ENCODE results near the gene GRK1.

Gene GRK1

GRCh38 chr13:113763961-113764792, 97.2 kb downstream of the GRK1 start:
- Histone ChIP-seq H3K4me1 (ENCODE audit: control insufficient read depth, low read depth, low read length) (peaks cover 7% of the 10 kb centered on the region), H3K27me3 (ENCODE audit: control insufficient read depth, insufficient read depth, low read length) (peaks cover 29% of the 10 kb centered on the region), H3K4me3 (ENCODE audit: low read length) (no peak overlapping the region), H3K27ac (ENCODE audit: low read length) (no peak overlapping the region), H3K36me3 (ENCODE audit: control insufficient read depth, low read depth, low read length) (no peaks in the 10 kb centered on the region), H3K9me3 (ENCODE audit: control insufficient read depth, low read depth, low read length) (no peaks in the 10 kb centered on the region), H3K9ac (ENCODE audit: low read length) (no peak overlapping the region)

- peaks cover 21% of the 10 kb centered on the region for H3K27me3 ChIP-seq (ENCODE audit: control insufficient read depth, insufficient read depth, low read length)
Observed at GRCh38 chr13:113764793-113765563, 98.0 kb downstream of the GRK1 start.

GRCh38 chr13:113765564-113765910, 98.5 kb downstream of the GRK1 start:
- no peaks in the 10 kb centered on the region for H3K36me3 ChIP-seq (ENCODE audit: control insufficient read depth, low read depth, low read length)
- peaks cover 4% of the 10 kb centered on the region for H3K4me1 ChIP-seq (ENCODE audit: control insufficient read depth, low read depth, low read length)
- H3K27me3 ChIP-seq (ENCODE audit: control insufficient read depth, insufficient read depth, low read length): peaks cover 15% of the 10 kb centered on the region
- no peaks in the 10 kb centered on the region for H3K9me3 ChIP-seq (ENCODE audit: control insufficient read depth, low read depth, low read length)
- H3K27ac ChIP-seq (ENCODE audit: low read length): no peak overlapping the region
- no peak overlapping the region for H3K9ac ChIP-seq (ENCODE audit: low read length)
- no peak overlapping the region for H3K4me3 ChIP-seq (ENCODE audit: low read length)

More at GRCh38 chr13:113764793-113765563, 98.0 kb downstream of the GRK1 start:
- Histone ChIP-seq H3K9ac (ENCODE audit: low read length) (no peak overlapping the region), H3K4me1 (ENCODE audit: control insufficient read depth, low read depth, low read length) (peaks cover 4% of the 10 kb centered on the region), H3K4me3 (ENCODE audit: low read length) (no peak overlapping the region), H3K36me3 (ENCODE audit: control insufficient read depth, low read depth, low read length) (no peaks in the 10 kb centered on the region), H3K27ac (ENCODE audit: low read length) (no peak overlapping the region), H3K9me3 (ENCODE audit: control insufficient read depth, low read depth, low read length) (no peaks in the 10 kb centered on the region)

- Histone ChIP-seq H3K9me3 (ENCODE audit: control insufficient read depth, low read depth, low read length) (no peaks in the 10 kb centered on the region), H3K27ac (ENCODE audit: low read length) (no peak overlapping the region), H3K4me3 (ENCODE audit: low read length) (no peak overlapping the region), H3K9ac (ENCODE audit: low read length) (no peak overlapping the region), H3K36me3 (ENCODE audit: control insufficient read depth, low read depth, low read length) (no peaks in the 10 kb centered on the region), H3K4me1 (ENCODE audit: control insufficient read depth, low read depth, low read length) (peaks cover 4% of the 10 kb centered on the region), H3K27me3 (ENCODE audit: control insufficient read depth, insufficient read depth, low read length) (peaks cover 8% of the 10 kb centered on the region)
Observed at GRCh38 chr13:113766035-113766800, 99.2 kb downstream of the GRK1 start.

- Histone ChIP-seq H3K9me3 (ENCODE audit: control insufficient read depth, low read depth, low read length) (no peaks in the 10 kb centered on the region), H3K9ac (ENCODE audit: low read length) (no peak overlapping the region), H3K36me3 (ENCODE audit: control insufficient read depth, low read depth, low read length) (no peaks in the 10 kb centered on the region), H3K4me3 (ENCODE audit: low read length) (no peak overlapping the region), H3K27me3 (ENCODE audit: control insufficient read depth, insufficient read depth, low read length) (no peaks in the 10 kb centered on the region), H3K27ac (ENCODE audit: low read length) (no peak overlapping the region), H3K4me1 (ENCODE audit: control insufficient read depth, low read depth, low read length) (peaks cover 4% of the 10 kb centered on the region)
Observed at GRCh38 chr13:113767366-113767765, 100.3 kb downstream of the GRK1 start.

- H3K4me3 ChIP-seq (ENCODE audit: low read length): no peak overlapping the region
- no peak overlapping the region for H3K9ac ChIP-seq (ENCODE audit: low read length)
- no peaks in the 10 kb centered on the region for H3K27me3 ChIP-seq (ENCODE audit: control insufficient read depth, insufficient read depth, low read length)
- no peak overlapping the region for H3K27ac ChIP-seq (ENCODE audit: low read length)
- H3K9me3 ChIP-seq (ENCODE audit: control insufficient read depth, low read depth, low read length): no peaks in the 10 kb centered on the region
- H3K4me1 ChIP-seq (ENCODE audit: control insufficient read depth, low read depth, low read length): peaks cover 4% of the 10 kb centered on the region
- no peaks in the 10 kb centered on the region for H3K36me3 ChIP-seq (ENCODE audit: control insufficient read depth, low read depth, low read length)
Observed at GRCh38 chr13:113768018-113768905, 101.2 kb downstream of the GRK1 start.

GRCh38 chr13:113769106-113769505, 102.1 kb downstream of the GRK1 start:
- Histone ChIP-seq H3K4me3 (ENCODE audit: low read length) (no peak overlapping the region), H3K27ac (ENCODE audit: low read length) (no peak overlapping the region), H3K4me1 (ENCODE audit: control insufficient read depth, low read depth, low read length) (peaks cover 4% of the 10 kb centered on the region)

GRCh38 chr13:113769881-113770280, 102.9 kb downstream of the GRK1 start:
- Histone ChIP-seq H3K9me3 (ENCODE audit: control insufficient read depth, low read depth, low read length) (no peaks in the 10 kb centered on the region), H3K9ac (ENCODE audit: low read length) (no peak overlapping the region), H3K4me1 (ENCODE audit: control insufficient read depth, low read depth, low read length) (peaks cover 4% of the 10 kb centered on the region), H3K36me3 (ENCODE audit: control insufficient read depth, low read depth, low read length) (no peaks in the 10 kb centered on the region), H3K4me3 (ENCODE audit: low read length) (no peak overlapping the region), H3K27me3 (ENCODE audit: control insufficient read depth, insufficient read depth, low read length) (no peaks in the 10 kb centered on the region), H3K27ac (ENCODE audit: low read length) (no peak overlapping the region)

More at GRCh38 chr13:113769106-113769505, 102.1 kb downstream of the GRK1 start:
- no peak overlapping the region for H3K9ac ChIP-seq (ENCODE audit: low read length)
- H3K36me3 ChIP-seq (ENCODE audit: control insufficient read depth, low read depth, low read length): no peaks in the 10 kb centered on the region
- H3K9me3 ChIP-seq (ENCODE audit: control insufficient read depth, low read depth, low read length): no peaks in the 10 kb centered on the region
- H3K27me3 ChIP-seq (ENCODE audit: control insufficient read depth, insufficient read depth, low read length): no peaks in the 10 kb centered on the region

- Histone ChIP-seq H3K4me3 (ENCODE audit: low read length) (no peak overlapping the region), H3K4me1 (ENCODE audit: control insufficient read depth, low read depth, low read length) (peaks cover 4% of the 10 kb centered on the region), H3K9me3 (ENCODE audit: control insufficient read depth, low read depth, low read length) (no peaks in the 10 kb centered on the region), H3K27me3 (ENCODE audit: control insufficient read depth, insufficient read depth, low read length) (no peaks in the 10 kb centered on the region), H3K9ac (ENCODE audit: low read length) (no peak overlapping the region), H3K36me3 (ENCODE audit: control insufficient read depth, low read depth, low read length) (no peaks in the 10 kb centered on the region), H3K27ac (ENCODE audit: low read length) (no peak overlapping the region)
Observed at GRCh38 chr13:113770441-113770840, 103.4 kb downstream of the GRK1 start.

GRCh38 chr13:113770937-113771336, 103.9 kb downstream of the GRK1 start:
- Histone ChIP-seq H3K4me3 (ENCODE audit: low read length) (no peak overlapping the region), H3K27me3 (ENCODE audit: control insufficient read depth, insufficient read depth, low read length) (no peaks in the 10 kb centered on the region), H3K4me1 (ENCODE audit: control insufficient read depth, low read depth, low read length) (peaks cover 1% of the 10 kb centered on the region), H3K9ac (ENCODE audit: low read length) (no peak overlapping the region), H3K27ac (ENCODE audit: low read length) (no peak overlapping the region), H3K36me3 (ENCODE audit: control insufficient read depth, low read depth, low read length) (no peaks in the 10 kb centered on the region), H3K9me3 (ENCODE audit: control insufficient read depth, low read depth, low read length) (no peaks in the 10 kb centered on the region)
